ENCODE results near the gene GJC2. TPM values are rescaled to one million over a fixed set of nuclear protein-coding genes. Genes with fewer than 3 reads are reported as not detected.

The GJC2 gene
- under 1 TPM; 0.63 to 0.72 TPM for total RNA-seq

DNA sequence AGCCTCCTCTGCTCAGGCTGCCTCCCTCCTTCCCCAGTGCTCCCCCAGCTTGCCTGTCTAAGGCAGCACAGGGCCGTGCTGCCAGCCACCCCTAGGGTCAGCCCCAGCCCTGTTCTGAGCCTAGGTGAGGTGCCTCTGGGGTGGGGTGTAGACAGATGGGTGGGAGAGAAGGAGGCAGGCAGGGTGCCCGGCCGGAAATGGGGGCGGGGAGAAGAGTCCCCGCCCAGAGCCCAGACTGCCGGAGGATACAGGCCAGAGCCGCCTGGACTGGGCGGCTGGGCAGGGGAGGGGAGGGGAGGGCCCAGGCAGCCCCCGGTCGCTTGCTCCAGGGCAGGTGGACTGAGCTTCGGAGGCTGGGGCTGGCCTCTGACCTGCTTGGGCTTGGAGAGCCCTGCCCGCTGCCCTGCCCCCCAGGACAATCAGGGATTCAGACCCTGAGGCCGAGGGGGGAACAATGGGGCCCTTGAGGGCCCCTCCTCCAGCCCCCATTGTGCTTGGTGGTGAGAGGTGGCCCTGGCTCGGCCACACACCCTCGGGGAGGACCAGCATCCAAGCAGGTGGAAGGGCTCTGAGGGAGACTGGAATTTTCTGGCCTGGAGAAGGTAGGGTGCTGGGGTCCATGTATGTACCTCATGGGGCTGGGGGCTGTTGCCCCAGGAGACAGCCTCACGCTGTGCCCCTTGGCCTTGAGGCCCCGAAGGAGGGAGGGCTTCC, at the start of gene GJC2:
Gene GJC2, plus strand, starts transcription at position 525 of the 714 bp plus-strand sequence. CDS start 7,829 bp downstream, outside the sequence.

DNA sequence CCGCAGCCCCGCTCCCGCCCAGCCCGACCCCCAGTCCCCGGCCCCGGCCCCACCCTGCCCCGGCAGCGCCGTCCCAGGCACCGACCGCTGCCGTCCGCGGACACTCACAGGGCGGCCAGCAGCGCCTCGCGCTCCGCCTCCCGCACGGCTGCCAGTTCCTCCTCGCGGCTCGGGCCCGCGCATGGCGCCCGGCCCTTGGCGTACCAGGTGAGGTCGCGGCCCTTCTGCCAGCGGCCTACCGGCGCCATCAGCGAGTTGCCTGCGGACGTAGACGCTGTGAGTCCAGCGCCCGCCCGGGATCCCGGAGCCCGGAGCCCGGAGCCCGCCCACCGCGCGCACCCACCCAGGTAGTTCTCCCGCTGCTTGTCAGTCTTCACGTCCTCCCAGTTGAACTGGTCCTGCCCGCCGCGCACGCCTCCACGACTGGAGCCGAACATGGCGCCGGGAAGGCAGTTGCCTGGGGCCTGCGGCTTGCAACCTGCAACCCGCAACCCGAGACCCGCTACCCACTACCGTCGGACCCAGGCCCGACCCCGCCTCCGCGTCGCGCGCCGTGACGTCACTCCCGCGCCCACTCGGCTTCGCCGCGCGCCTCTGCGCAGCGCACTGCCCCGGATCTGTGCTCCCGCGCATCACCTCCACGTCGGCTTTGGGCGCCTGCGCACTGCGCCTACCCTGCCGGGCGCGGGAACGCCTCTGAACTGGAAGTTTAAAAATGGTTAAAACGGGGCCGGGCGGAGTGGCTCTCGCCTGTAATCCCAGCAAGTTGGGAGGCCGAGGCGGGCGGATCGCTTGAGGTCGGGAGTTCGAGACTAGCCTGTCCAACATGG, 46.7 kb upstream of the GJC2 start, which contains the start of gene C1orf35:
Gene C1orf35, minus strand, starts transcription at position 535 of the 830 bp plus-strand sequence. Its CDS starts 98 bp downstream, at position 437.

DNA sequence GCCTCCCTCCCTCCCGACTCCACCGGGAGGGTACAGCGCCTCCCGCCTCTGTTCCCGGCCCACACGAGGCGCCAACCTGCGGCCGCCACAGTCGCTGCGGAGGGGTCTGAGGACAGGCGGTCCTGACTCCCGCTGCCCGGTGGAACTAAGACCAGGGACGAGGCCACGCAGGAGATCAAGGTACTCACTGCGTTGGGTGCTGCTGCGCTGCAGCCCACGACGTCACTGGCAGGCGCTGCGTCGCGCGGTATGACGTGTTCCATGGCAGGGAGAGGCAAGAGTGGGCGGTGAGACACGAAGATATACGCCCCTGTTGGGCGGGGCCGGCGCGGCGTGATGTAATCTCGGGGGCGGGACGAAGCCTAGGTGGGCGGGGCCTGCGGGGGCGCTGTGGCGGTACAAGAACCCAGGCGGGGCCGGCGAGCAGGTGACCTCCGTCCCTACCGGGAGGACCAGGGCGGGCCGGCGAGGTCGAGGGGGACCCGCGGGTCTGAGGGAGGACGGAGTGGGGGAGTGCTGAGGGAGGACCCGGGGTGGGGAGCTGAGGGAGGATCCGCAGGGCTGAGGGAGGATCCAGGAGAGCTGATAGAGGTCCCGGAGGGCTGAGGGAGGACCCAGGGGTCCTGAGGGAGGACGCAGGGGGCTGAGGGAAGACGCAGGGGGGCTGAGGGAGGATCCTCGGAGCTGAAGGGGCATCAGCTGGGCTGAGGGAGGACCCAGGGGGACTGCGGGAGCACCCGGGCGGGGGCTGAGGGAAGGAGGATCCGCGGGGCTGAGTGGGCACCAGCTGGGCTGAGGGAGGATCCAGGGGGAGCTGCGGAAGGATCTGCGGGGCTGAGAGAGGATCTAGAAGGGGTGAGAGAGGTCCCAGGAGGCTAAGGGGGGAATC, 40.4 kb upstream of the GJC2 start, which contains the start of gene MRPL55:
Gene MRPL55, minus strand, starts transcription at position 227 of the 889 bp plus-strand sequence. CDS start 1,039 bp downstream, outside the sequence.

DNA sequence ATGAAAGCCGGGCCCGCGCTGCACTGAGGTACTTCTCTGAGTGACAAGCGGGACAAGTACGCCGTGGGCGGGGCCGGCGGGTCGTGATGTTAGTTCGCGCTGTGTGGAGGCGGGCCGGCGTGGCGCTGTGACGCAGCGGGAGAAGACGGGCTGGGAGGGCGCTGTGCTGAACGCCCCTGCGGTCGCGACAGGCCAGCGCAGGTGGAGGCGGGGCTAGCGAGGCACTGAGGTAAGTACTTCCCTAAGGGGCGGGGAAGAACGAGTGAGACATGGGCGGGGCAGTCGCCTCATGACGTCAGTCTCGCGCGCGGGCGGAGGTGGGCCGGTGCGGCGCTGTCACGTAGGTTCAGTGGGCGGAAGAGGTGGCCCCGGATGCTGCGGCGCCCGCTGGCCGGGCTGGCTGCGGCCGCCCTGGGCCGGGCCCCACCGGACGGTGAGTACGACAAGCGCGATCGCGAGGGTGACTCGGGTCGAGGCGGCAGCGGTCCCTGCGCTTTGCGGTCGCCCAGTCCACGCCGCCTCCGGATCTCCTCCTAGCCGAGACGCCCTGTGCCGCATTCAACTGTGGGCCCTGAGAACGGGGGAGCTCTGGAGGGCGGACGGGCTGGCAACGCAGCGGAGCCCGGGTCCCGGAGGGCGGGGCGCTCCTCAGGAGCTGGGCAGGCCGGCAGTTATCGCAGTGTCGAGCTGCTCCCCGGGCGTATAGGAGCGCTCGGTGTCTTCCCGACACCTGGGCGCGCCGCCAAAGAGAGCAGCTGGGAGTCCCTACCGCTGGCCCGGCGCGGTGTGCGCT, 9.6 kb upstream of the GJC2 start, which contains the start of gene GUK1:
Gene GUK1, plus strand, starts transcription at position 349 of the 793 bp plus-strand sequence. Its CDS starts 24 bp downstream, at position 373.

DNA sequence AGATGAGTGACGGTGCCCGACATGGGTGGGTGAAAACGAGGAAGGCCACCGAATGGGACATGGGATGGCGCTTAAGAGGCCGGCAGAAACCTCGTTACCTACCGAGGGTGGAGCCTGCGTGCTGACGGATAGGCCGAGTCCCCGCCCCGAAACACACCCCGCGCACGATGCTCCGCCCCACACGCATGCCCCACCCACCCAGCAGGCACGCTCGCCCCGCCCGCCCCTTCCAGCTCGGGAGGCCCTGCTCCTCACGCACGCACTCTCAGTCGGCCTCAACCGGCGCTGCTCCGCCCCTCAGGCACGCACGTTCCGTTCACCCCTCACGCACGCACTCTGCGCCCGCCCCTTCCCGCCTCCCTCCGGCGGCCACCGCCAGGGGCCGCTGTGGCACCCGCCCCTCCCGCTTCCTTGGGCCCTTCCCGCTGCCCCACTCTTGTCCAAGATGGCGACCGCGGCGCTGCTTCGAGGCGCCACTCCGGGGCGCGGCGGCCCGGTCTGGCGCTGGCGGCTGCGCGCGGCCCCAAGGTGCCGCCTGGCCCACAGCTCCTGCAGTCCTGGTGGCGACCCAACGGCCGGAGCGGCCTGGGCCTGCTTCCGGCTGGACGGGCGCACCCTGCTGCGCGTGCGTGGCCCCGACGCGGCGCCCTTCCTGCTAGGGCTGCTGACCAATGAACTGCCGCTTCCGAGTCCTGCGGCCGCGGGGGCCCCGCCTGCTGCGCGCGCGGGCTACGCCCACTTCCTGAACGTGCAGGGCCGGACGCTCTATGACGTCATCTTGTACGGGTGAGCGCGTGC, 15.8 kb downstream of the GJC2 start, which contains the start of gene IBA57:
Gene IBA57, plus strand, starts transcription at position 433 of the 798 bp plus-strand sequence. Its CDS starts 13 bp downstream, at position 446.

DNA sequence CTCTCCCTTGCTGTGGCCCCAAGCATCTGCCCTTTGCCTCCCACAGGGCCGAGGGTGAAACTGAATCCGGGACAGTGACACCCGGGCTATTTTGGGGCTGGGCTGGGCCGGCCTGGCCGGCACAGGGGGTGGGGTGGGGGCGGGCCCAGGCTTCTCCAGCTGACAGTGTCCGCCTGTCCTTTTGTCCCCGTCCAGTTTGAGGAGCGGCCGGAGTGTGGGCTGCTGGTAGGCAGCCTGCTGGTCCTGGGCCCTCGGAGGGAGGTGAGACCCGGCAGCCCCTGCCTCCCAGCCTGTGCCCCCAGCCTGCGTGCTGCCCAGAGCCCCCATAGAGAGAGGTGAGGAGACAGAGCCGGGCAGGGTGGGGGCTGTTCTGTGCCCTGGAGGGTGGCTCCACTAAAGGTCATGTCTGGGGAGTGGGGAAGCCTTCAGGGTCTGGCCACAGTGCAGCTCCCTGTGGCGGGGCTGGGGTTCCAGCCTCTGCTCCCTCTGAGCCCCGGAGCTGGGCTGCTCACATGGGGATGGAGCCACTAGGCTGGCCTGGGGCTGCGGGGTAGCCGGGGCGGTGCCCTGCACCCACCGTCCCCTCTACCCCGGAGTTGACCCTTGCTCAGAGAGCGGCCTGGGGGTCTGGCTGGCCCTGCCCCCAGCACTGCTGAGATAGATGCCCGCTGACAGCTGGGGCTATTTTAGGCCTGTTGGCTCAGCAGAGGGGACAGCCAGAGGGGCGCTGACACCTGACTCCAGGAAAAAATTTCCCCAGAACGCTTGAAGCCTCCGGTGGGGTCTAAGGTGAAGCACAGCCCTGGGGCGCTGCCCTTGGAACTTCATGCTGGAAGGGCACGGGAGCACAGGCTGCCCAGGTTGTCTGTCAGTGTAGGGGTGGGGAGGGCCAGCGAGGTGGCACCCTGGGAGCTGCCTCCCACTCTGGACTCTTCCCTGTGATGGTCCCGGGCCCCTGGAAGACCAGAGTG, 58.4 kb downstream of the GJC2 start, which contains the start of gene OBSCN:
Gene OBSCN, plus strand, starts transcription at position 194 of the 971 bp plus-strand sequence. CDS start 3,740 bp downstream, outside the sequence.

Other genes starting within 250 kb of the GJC2 start
- under 1 TPM; 0.12 to 0.33 TPM for gene WNT9A, start 202.0 kb upstream of the GJC2 start, total RNA-seq
- gene WNT3A, start 142.9 kb upstream of the GJC2 start, total RNA-seq = not detected
- 100 to 1,000 TPM; 267 to 286 TPM for gene ARF1, start 67.2 kb upstream of the GJC2 start, total RNA-seq
- gene C1orf35, start 46.6 kb upstream of the GJC2 start, total RNA-seq = 10 to 100 TPM; 17.9 to 18.3 TPM
- gene MRPL55, start 40.6 kb upstream of the GJC2 start, total RNA-seq = 10 to 100 TPM; 37.3 to 37.9 TPM
- gene GUK1, start 9.7 kb upstream of the GJC2 start, total RNA-seq = 100 to 1,000 TPM; 246 to 264 TPM
- 1 to 10 TPM; 8.6 to 8.7 TPM for gene IBA57, start 15.9 kb downstream of the GJC2 start, total RNA-seq
- 10 to 100 TPM; 31.6 to 33.5 TPM for gene OBSCN, start 58.1 kb downstream of the GJC2 start, total RNA-seq

Measured in activated naive CD4-positive, alpha-beta T cell treated with anti-CD3 and anti-CD28 coated beads, Interleukin-2, amount 10 ng/mL, durations not matched to agents 5 hours and 36 hours (primary cell).